ENCODE results near the gene STRN3.

GRCh38 chr14:30915596-30915995, 110.6 kb downstream of the STRN3 start:
- TF ChIP-seq, protein P1, sequence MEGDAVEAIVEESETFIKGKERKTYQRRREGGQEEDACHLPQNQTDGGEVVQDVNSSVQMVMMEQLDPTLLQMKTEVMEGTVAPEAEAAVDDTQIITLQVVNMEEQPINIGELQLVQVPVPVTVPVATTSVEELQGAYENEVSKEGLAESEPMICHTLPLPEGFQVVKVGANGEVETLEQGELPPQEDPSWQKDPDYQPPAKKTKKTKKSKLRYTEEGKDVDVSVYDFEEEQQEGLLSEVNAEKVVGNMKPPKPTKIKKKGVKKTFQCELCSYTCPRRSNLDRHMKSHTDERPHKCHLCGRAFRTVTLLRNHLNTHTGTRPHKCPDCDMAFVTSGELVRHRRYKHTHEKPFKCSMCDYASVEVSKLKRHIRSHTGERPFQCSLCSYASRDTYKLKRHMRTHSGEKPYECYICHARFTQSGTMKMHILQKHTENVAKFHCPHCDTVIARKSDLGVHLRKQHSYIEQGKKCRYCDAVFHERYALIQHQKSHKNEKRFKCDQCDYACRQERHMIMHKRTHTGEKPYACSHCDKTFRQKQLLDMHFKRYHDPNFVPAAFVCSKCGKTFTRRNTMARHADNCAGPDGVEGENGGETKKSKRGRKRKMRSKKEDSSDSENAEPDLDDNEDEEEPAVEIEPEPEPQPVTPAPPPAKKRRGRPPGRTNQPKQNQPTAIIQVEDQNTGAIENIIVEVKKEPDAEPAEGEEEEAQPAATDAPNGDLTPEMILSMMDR (IDR thresholded peaks at IDR 0.05) = no peak
- no peak for TF ChIP-seq POLR2A (IDR thresholded peaks at IDR 0.05)

All from right lobe of liver (tissue), 4 donors.